Measurements from ENCODE around the gene PTGER1. TPM values are rescaled to one million over a fixed set of nuclear protein-coding genes. Genes with fewer than 3 reads are reported as not detected.
"Not testable (repeated sequence)": the region's sequence is repeated elsewhere in the genome, so short reads cannot be mapped to it uniquely, and the experiment has no call there.

Gene PTGER1
- total RNA-seq, 2 donors from 2014 or later: 2.8 TPM; not detected in 1

DNA sequence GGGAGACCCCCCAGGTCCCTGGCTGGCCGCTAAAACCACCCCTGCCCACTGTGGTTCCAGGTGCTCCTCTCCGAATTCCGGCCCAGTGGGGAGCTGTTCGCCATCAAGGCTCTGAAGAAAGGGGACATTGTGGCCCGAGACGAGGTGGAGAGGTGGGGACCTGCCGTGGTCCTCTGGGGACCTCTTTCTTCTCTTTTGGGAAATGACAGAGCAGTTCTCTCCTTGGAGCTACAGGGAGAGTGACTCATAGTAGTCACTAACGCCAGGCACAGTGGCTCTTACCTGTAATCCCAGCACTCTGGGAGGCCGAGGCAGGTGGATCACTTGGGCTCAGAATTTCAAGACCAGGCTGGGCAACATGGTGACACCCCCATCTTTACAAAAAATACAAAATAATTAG is 7.3 kb downstream of the PTGER1 start:
- Histone ChIP-seq H3K4me3 (no peak overlapping the region), H3K4me1 (ENCODE audit: control insufficient read depth in 1 of 2, low read depth in 2 of 2) (peaks cover 7 to 12% of the 10 kb centered on the region in 2 donors), H3K9me3 (no peaks in the 10 kb centered on the region), H3K27ac (no peak overlapping the region), H3K36me3 (peaks cover 65% of the 10 kb centered on the region), H3K27me3 (replicated peaks; ENCODE audit: insufficient read depth) (no peaks in the 10 kb centered on the region)
- DNase-seq (ENCODE audit: low spot score) (no peak), ATAC-seq (ENCODE audit: insufficient number of reproducible peaks, low FRiP score, low read depth) (no peak)
- no peak for TF ChIP-seq CTCF (IDR thresholded peaks at IDR 0.05)

DNA sequence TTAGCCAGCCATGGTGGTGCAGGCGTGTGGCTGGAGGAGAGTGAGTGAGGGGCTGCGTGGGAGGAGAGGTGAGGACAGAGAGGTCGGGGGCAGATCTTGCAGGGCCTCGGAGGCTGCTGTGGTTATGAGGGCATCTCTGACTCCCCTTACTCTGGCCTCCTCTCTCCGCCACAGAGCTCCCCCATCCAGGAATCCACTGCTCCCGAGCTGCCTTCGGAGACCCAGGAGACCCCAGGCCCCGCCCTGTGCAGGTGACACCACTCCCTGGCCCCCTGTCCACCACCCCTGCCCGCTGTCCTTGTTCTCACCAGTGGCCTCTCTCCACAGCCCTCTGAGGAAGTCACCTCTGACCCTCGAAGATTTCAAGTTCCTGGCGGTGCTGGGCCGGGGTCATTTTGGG is 7.8 kb downstream of the PTGER1 start:
- no peak for TF ChIP-seq CTCF (IDR thresholded peaks at IDR 0.05)
- Histone ChIP-seq H3K9me3 (no peaks in the 10 kb centered on the region), H3K4me3 (no peak overlapping the region), H3K27me3 (replicated peaks; ENCODE audit: insufficient read depth) (no peaks in the 10 kb centered on the region), H3K36me3 (peaks cover 65% of the 10 kb centered on the region), H3K27ac (no peak overlapping the region), H3K4me1 (ENCODE audit: control insufficient read depth in 1 of 2, low read depth in 2 of 2) (peaks cover 3 to 8% of the 10 kb centered on the region in 2 donors)
- DNase-seq (ENCODE audit: low spot score) (no peak), ATAC-seq (ENCODE audit: insufficient number of reproducible peaks, low FRiP score, low read depth) (no peak)

- H3K27ac ChIP-seq: no peak overlapping the region
- DNase-seq (ENCODE audit: low spot score) (no peak), ATAC-seq (ENCODE audit: insufficient number of reproducible peaks, low FRiP score, low read depth) (no peak)
- H3K9me3 ChIP-seq: no peaks in the 10 kb centered on the region
- no peaks in the 10 kb centered on the region for H3K4me1 ChIP-seq (ENCODE audit: control insufficient read depth in 1 of 2, low read depth in 2 of 2)
- H3K27me3 ChIP-seq (replicated peaks; ENCODE audit: insufficient read depth): no peaks in the 10 kb centered on the region
- peaks cover 51% of the 10 kb centered on the region for H3K36me3 ChIP-seq
- no peak for TF ChIP-seq CTCF (IDR thresholded peaks at IDR 0.05)
- no peak overlapping the region for H3K4me3 ChIP-seq
Measured at GRCh38 chr19:14463747-14464146, 11.4 kb downstream of the PTGER1 start.

- H3K4me3 ChIP-seq; ATAC-seq (ENCODE audit: insufficient number of reproducible peaks, low FRiP score, low read depth); H3K27ac ChIP-seq; H3K4me1 ChIP-seq (ENCODE audit: control insufficient read depth in 1 of 2, low read depth in 2 of 2); H3K27me3 ChIP-seq (replicated peaks; ENCODE audit: insufficient read depth); H3K9me3 ChIP-seq; DNase-seq (ENCODE audit: low spot score): not testable (repeated sequence)
- peaks cover 50% of the 10 kb centered on the region for H3K36me3 ChIP-seq
Measured at GRCh38 chr19:14462401-14462800, 12.8 kb downstream of the PTGER1 start.

DNA sequence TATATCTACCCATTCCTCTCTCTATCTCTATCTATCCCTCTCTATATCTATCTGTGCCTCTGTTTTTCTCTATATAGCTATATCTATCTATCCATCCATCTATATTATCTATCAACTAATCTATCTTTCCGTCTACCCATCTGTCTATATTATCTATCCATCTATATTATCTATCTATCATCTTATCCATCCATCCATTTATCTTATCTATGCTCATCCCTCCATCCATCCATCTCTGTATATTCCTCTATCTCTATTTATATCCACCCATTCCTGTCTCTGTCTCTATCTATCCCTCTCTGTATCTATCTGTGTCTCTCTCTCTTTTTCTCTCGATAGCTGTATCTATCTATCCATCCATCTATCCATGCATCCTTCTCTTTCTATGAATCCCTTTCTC is 14.2 kb downstream of the PTGER1 start:
- DNase-seq (ENCODE audit: low spot score): no peak
- no peak for TF ChIP-seq CTCF (IDR thresholded peaks at IDR 0.05)
- no peak overlapping the region for H3K4me3 ChIP-seq
- no peaks in the 10 kb centered on the region for H3K27me3 ChIP-seq (replicated peaks; ENCODE audit: insufficient read depth)
- no peak for ATAC-seq (ENCODE audit: insufficient number of reproducible peaks, low FRiP score, low read depth)
- no peaks in the 10 kb centered on the region for H3K9me3 ChIP-seq
- no peak overlapping the region for H3K27ac ChIP-seq
- H3K36me3 ChIP-seq: peaks cover 41% of the 10 kb centered on the region
- H3K4me1 ChIP-seq (ENCODE audit: control insufficient read depth in 1 of 2, low read depth in 2 of 2): no peaks in the 10 kb centered on the region

DNA sequence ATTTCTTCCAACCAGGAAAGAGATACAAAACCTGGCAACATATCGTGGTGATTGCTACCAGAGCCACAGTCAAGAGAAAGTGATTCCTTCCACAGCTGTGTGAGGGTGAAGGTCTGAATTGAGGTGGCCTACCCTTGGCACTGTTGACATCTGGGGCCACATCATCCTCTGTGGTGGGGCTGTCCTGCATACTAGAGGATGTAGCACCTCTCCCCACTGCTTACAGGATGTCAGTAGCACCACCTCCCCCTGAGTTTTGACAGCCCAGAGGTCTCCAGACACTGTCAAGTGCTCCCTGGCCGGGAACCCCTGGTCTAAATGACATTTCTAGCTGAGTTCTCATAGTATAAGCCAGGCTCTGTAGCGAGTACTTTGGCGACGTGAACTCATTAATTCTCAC is 15.5 kb downstream of the PTGER1 start:
- Histone ChIP-seq H3K9me3 (no peaks in the 10 kb centered on the region), H3K4me3 (no peak overlapping the region), H3K4me1 (ENCODE audit: control insufficient read depth in 1 of 2, low read depth in 2 of 2) (no peaks in the 10 kb centered on the region), H3K27ac (no peak overlapping the region), H3K27me3 (replicated peaks; ENCODE audit: insufficient read depth) (no peaks in the 10 kb centered on the region), H3K36me3 (peaks cover 33% of the 10 kb centered on the region)
- no peak for ATAC-seq (ENCODE audit: insufficient number of reproducible peaks, low FRiP score, low read depth)
- TF ChIP-seq CTCF (IDR thresholded peaks at IDR 0.05): no peak
- no peak for DNase-seq (ENCODE audit: low spot score)

- H3K36me3 ChIP-seq: peaks cover 44% of the 10 kb centered on the region
- H3K4me3 ChIP-seq; H3K4me1 ChIP-seq (ENCODE audit: control insufficient read depth in 1 of 2, low read depth in 2 of 2); DNase-seq (ENCODE audit: low spot score); H3K9me3 ChIP-seq; ATAC-seq (ENCODE audit: insufficient number of reproducible peaks, low FRiP score, low read depth); H3K27ac ChIP-seq; H3K27me3 ChIP-seq (replicated peaks; ENCODE audit: insufficient read depth): not testable (repeated sequence)
Measured at GRCh38 chr19:14452303-14452702, 22.9 kb downstream of the PTGER1 start.
